ENCODE measurements around the gene TGFB1.

DNA sequence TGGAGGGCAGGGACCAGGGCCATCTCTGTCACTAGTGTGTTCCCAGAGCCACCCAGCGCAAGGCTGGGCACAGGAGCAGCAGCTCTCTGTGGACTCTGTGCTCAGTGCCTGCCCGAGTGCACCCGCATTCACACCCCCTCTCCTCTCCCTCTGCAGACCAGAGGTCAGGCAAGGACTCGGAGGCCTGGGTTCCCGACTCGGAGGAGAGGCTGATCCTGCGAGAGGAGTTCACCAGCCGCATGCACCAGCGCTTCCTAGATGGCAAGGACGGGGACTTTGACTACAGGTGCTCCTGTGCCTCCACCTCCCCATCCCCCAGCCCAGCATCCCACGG, 33.6 kb downstream of the TGFB1 start:
- TF ChIP-seq EP300 (IDR thresholded peaks at IDR 0.05) (no peak), POLR2AphosphoS5 (IDR thresholded peaks at IDR 0.05) (no peak), POLR2A (IDR thresholded peaks at IDR 0.05) (no peak)
- TF ChIP-seq, protein P1, sequence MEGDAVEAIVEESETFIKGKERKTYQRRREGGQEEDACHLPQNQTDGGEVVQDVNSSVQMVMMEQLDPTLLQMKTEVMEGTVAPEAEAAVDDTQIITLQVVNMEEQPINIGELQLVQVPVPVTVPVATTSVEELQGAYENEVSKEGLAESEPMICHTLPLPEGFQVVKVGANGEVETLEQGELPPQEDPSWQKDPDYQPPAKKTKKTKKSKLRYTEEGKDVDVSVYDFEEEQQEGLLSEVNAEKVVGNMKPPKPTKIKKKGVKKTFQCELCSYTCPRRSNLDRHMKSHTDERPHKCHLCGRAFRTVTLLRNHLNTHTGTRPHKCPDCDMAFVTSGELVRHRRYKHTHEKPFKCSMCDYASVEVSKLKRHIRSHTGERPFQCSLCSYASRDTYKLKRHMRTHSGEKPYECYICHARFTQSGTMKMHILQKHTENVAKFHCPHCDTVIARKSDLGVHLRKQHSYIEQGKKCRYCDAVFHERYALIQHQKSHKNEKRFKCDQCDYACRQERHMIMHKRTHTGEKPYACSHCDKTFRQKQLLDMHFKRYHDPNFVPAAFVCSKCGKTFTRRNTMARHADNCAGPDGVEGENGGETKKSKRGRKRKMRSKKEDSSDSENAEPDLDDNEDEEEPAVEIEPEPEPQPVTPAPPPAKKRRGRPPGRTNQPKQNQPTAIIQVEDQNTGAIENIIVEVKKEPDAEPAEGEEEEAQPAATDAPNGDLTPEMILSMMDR (IDR thresholded peaks at IDR 0.05) = no peak
